ENCODE results near the gene SEMA4B.

Gene SEMA4B

DNA sequence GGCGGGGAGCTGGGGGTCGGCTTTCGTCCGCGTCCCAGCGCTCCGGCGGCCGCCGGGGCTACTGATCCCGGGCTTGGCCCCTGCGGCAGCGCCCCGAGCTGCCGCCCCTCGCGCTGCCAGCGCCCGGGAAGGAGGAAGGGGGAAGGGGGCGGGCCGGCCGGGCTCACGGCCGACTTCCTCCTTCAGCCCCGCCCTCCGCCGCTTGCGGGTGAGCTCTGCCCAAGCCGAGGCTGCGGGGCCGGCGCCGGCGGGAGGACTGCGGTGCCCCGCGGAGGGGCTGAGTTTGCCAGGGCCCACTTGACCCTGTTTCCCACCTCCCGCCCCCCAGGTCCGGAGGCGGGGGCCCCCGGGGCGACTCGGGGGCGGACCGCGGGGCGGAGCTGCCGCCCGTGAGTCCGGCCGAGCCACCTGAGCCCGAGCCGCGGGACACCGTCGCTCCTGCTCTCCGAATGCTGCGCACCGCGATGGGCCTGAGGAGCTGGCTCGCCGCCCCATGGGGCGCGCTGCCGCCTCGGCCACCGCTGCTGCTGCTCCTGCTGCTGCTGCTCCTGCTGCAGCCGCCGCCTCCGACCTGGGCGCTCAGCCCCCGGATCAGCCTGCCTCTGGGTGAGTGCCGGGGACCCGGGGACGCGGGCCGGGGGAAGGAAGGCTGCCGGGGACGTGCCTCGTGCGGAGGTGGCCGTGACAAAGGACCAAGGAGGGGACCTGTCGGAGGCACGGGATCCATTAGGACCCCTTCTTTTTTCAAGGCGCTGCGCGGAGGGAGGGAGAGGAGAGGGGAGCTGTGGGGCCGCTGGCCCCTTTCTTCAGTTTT lies at the start of gene SEMA4B:
Gene SEMA4B, plus strand, starts transcription at position 201 of the 814 bp plus-strand sequence. Its CDS starts 249 bp downstream, at position 450.
- intact Hi-C loops (cut with DNase I) = no loop called here
- peak; percentile 41 to 94 (median 72) for DNase-seq

- peak in 7 of 10 donors; percentile 8 to 76 (median 31) for DNase-seq
- intact Hi-C loops (cut with DNase I) = no loop called here
Measured at GRCh38 chr15:90151989-90152645, 49.0 kb upstream of the SEMA4B start.

DNA sequence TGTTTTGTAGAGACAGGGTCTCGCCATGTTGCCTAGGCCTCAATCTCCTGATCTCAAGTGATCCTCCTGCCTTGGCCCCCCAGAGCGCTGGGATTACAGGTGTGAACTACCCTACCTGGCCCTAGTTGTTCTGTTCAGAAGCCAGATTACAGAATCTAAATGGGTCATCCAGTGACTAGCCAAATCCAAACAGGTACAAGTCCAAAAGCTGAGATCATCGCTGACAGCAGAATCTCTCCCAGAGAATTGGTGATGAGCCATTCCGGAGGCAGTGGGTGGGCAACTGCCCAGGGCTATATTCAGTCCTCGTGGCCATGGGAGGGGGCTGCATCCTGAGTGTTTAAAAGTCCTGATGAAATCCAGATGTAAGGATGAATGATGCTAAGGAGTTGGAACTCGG lies 47.5 kb upstream of the SEMA4B start:
- DNase-seq = peak in 1 of 10 donors; percentile 34
- intact Hi-C loops (cut with DNase I) = no loop called here

DNA sequence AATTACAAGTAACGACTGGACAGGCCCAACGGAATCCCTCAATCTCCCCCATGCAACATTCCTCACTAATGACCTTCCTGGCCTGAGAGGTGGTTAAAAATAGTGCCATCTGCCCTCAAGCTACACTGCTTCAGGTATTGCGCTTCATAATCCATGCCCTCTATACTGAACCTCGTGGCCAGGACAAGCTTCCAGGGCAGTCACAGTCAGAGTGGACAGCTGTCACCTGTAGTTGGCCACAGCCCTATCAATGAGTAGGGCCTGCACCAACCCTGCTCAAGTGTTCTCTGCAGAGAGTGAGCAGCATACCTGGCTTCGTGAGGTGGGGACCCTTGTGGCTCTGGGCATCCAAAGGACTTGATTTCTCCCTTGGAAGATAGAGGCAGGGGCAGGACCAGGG lies 46.9 kb upstream of the SEMA4B start:
- DNase-seq = peak in 1 of 10 donors; percentile 27
- intact Hi-C loops (cut with DNase I) = no loop called here

DNA sequence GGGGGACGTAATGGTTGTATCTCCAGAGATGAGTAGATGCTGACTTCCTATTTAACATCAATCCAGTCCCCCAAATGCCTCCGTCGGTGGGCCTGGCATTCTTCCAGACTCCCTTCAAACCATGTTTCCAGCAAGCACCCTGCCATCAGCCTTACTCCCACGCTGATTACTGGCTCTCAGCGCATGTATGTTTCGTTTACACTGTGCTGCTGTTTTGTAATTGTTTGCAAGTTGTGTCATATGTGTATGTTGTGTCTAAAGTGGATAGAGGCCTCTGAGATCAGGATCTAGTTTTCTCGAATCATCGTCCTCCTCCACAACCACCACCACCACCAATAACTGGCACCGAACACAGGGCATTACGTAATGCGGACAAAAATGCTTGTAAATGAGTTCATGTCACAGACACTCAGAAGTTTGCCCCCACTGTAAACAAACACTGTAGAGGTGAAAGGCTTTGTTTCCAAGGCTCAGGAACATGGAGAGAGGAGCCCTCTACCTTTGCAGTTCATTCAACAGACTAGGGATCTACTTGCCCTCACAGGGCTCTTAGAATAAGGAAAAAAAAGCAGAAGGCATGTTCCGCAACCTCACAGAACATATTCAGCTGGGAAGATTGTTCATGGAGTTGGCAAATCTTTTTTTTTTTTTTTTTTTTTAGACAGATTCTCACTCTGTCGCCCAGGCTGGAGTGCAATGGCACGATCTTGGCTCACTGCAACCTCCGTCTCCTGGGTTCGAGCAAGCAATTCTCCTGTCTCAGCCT lies 46.1 kb upstream of the SEMA4B start:
- DNase-seq = peak in 1 of 10 donors; percentile 44
- intact Hi-C loops (cut with DNase I) = no loop called here

GRCh38 chr15:90159213-90159612 lies 41.9 kb upstream of the SEMA4B start:
- intact Hi-C loops (cut with DNase I) = no loop called here
- peak in 1 of 10 donors; percentile 55 for DNase-seq

DNA sequence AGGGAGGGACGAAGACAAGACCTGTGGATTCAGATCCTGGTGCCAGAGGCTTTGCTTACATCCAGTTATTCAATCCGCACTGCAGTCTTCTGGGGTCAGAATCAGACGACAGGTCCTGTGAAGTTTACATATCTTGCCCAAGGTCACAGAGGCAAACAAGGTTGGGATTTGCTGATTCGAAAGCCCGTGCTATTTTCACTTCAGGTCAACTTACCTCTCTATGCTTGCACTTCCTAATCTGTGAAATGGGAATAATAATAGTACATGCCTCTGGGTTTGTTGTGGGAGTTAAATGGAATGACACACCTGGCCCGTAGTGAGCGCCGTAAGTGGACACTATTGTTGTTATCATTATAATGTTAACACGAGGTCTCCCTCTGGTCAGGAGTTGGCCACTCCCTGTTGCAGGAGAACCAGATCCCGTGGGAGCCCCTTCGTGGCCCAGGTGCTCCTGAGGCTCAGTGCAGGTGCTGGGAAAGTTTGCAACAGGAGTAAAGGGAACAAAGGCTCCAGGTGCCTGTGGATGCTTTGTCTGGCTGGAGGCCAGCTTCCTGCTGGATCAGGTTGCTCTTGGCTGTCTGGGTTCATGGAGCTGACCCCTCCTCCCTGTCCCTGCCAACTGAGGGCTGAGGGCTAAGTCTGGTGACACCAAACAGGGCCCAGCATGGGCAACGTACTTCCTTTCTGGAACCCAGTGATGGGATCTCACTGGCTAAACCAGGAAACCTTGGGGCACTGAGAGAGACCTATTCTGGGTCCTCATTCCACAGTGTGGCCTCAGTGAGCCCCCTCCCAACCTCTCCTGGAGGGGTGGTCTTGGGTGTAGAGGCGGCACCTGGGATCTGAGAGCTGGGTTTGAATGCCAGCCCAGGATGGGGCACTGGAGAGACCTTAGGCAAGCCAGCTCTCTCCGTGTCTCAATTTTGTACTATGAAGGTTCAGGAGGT lies 40.1 kb upstream of the SEMA4B start:
- peak in 2 of 10 donors; percentile 44 to 66 for DNase-seq
- intact Hi-C loops (cut with DNase I) = loop anchor here (5.0 kb wide), 1 partner anchor 46 kb away; no protein-coding TSS in a partner anchor

DNA sequence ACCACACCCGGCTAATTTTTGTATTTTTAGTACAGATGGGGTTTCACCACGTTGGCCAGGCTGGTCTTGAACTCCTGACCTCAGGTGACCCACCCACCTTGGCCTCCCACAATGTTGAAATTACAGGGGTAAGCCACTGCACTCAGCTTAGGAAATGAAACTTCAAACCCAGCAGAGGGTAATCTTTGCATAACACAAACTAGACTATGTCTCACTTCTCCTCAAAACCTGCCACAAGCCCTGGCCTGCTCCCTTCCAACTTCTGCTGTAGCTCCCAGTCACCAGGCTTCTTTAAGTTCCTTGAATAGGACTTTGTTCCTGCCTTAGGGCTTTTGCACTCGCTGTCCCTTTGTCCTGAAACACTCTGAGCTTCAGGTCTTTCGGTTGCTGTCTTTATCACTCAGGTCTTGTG lies 39.2 kb upstream of the SEMA4B start:
- intact Hi-C loops (cut with DNase I) = loop anchor here (5.0 kb wide), 1 partner anchor 45 kb away; no protein-coding TSS in a partner anchor

DNA sequence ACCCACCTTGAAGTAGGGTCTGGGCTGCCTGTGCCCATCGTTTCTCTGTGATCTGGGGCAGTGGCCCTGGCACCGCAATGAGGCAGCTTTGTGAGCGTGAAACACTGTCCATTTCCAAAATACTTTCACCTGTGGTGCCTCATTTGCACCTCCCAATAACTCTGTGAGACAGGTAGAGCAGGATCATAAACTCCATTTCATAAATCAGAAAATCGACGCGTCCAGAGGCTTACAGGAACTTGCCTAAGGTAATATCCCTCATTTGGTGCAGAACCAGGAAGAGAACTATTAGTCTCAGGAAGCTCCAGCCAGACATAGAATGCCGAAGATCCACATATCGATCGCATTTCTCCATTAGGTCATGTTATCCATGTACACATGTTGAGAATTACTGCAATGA lies 38.2 kb upstream of the SEMA4B start:
- DNase-seq = peak in 1 of 10 donors; percentile 56
- intact Hi-C loops (cut with DNase I) = loop anchor here (5.0 kb wide), 1 partner anchor 44 kb away; no protein-coding TSS in a partner anchor

More for the DNA sequence above, 39.2 kb upstream of the SEMA4B start:
- peak in 2 of 10 donors; percentile 36 to 56 for DNase-seq

DNA sequence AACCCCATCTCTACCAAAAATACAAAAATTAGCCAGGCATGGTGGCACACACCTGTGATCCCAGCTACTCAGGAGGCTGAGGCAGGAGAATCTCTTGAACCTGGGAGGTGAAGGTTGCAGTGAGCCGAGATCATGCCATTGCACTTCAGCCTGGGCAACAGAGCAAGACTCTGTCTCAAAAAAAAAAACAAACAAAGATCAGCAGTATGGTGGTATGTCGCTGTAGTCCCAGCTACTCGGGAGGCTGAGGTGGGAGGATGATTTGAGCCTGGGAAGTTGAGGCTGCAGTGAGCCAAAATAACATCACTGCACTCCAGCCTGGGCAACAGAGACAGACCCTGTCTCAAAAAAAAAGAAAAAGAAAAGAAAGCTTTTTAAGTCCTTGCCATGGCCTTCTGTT lies 36.9 kb upstream of the SEMA4B start:
- intact Hi-C loops (cut with DNase I) = loop anchor here (5.0 kb wide), 1 partner anchor 43 kb away; no protein-coding TSS in a partner anchor
- DNase-seq = peak in 2 of 10 donors; percentile 1 to 21

- intact Hi-C loops (cut with DNase I) = no loop called here
- peak in 2 of 10 donors; percentile 5 to 16 for DNase-seq
Measured at GRCh38 chr15:90165157-90165556, 36.0 kb upstream of the SEMA4B start.

- DNase-seq = peak in 2 of 10 donors; percentile 62 to 77
- intact Hi-C loops (cut with DNase I) = no loop called here
Measured at GRCh38 chr15:90165659-90166489, 35.3 kb upstream of the SEMA4B start.

- peak in 1 of 10 donors; percentile 3 for DNase-seq
- intact Hi-C loops (cut with DNase I) = no loop called here
Measured at GRCh38 chr15:90167121-90167520, 34.0 kb upstream of the SEMA4B start.

DNA sequence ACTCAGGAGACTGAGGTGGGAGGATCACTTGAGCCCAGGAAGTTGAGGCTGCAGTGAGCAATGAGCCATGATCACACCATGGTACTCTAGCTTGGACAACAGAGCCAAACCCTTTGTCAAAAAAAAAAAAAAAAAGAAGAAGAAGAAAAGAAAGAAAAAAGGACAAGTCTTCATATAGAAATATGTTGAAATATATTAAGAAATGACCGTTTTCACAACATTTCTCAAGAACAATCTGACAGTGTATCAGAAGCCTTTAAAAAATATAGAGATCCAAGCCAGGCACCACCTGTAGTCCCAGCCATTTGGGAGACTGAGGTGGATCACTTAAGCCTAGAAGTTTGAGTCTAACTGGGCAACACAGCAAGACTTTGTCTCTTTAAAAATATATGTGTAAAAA lies 29.5 kb upstream of the SEMA4B start:
- intact Hi-C loops (cut with DNase I) = no loop called here

DNA sequence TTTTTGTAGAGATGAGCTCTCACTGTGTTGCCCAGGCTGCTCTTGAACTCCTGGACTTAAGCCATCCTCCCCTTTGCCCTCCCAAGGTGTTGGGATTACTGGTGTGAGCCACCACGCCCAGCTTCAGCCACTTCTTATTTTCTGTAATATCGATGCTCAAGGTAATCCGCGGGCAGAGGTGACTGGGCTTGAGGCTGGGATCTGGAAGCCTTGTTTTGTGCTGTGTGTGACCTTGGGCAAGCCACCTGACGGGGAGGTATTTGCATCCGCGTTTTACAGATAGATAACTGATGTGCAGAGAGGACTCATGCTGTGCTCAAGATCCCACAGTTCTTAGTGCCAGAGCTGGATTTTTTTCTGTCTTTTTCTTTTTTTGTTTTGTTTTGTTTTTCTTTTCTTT lies 27.8 kb upstream of the SEMA4B start:
- DNase-seq = peak in 1 of 10 donors; percentile 28
- intact Hi-C loops (cut with DNase I) = no loop called here

More for the DNA sequence above, 29.5 kb upstream of the SEMA4B start:
- DNase-seq = peak in 1 of 10 donors; percentile 2

- DNase-seq = peak; percentile 67 to 99 (median 92)
- intact Hi-C loops (cut with DNase I) = no loop called here
Measured at GRCh38 chr15:90174140-90174875, 26.8 kb upstream of the SEMA4B start.

DNA sequence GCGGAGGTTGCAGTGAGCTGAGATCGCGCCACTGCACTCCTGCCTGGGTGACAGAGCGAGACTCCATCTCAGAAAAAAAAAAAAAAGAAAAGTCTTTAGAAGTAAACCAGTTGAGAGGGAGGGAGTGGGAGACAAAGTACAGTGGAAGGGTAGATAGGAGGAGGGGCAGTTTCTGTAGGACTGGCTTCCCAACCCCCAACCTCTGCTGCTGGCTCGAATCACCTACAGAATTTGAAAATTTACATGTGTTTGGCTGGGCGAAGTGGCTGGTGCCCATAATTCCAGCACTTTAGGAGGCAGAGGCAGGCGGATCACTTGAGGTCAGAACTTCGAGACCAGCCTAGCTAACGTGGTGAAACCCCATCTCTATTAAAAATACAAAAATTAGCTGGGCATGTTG lies 24.1 kb upstream of the SEMA4B start:
- DNase-seq = peak in 1 of 10 donors; percentile 56
- intact Hi-C loops (cut with DNase I) = no loop called here

Data from posterior cingulate gyrus (tissue), 11 donors.